Prostate gland (tissue), 2 donors: ENCODE measurements around the gene DNAJC1. TPM values are rescaled to one million over a fixed set of nuclear protein-coding genes. Genes with fewer than 3 reads are reported as not detected.

Source experiments
- DNase-seq: peaks from one replicate; pipeline ENCODE4 v3.0.0-alpha.2; 2019; ENCODE audit warnings: low spot score
- H3K27ac ChIP-seq, 2 donors: fragments of 200-600 bp; sonication (generic); 2 replicates each; pipeline ENCODE4 v1.5.1; 2017 to 2019
- H3K27me3 ChIP-seq: fragments of 200-600 bp; sonication (generic); replicated peaks from 2 replicates; pipeline ENCODE4 v1.5.1; 2019; ENCODE audit not compliant: insufficient read depth
- H3K36me3 ChIP-seq, 2 donors: fragments of 200-600 bp; sonication (generic); 1 replicate in 1 of 2; 2 replicates in 1 of 2; pipeline versions ENCODE4 v1.5.1 to v1.8.1; 2017 to 2019
- H3K4me1 ChIP-seq: fragments of 200-600 bp; sonication (generic); replicated peaks from 2 replicates; pipeline ENCODE4 v1.5.1; 2019
- H3K4me3 ChIP-seq, 2 donors: fragments of 200-600 bp; sonication (generic); 2 replicates each; pipeline ENCODE4 v1.5.1; 2017 to 2019
- H3K9me3 ChIP-seq: fragments of 200-600 bp; sonication (generic); 2 replicates; pipeline ENCODE4 v1.5.1; 2017
- POLR2A ChIP-seq: fragments of 450-650 bp; IDR thresholded peaks from one replicate; pipeline ENCODE4 v1.6.1; 2016; ENCODE audit warnings: antibody characterized with exemption, mild to moderate bottlenecking
- POLR2AphosphoS5 ChIP-seq: sonication (generic); formaldehyde crosslinking; IDR thresholded peaks from one replicate; pipeline ENCODE4 v1.6.1; 2017; ENCODE audit warnings: antibody characterized with exemption
- WGBS: methylation state at CpG from one replicate; pipeline ENCODE4 v1.1.5; 2018; 5-methylcytosine and 5-hydroxymethylcytosine counted together
- intact Hi-C: fragments of 100-400 bp; cut with DNase I; formaldehyde crosslinking; loops from one replicate; pipeline ENCODE4 v1.14.2; 2022
- total RNA-seq, 2 donors: library from RNA; depleted of rRNA; stranded (reverse); fragments of >200 nt; gene quantifications; one replicate each; pipeline ENCODE4 v1.1.0, GENCODE V29; 2016
- TF ChIP-seq, protein P1 (sequence below), 4 experiments: fragments of 200-600 bp in 2 of 4; fragments of 450-650 bp in 2 of 4; sonication (generic) in 2 of 4; IDR thresholded peaks; 1 replicate in 3 of 4; 2 replicates in 1 of 4; pipeline ENCODE4 v1.5.1; 2016 to 2019; ENCODE audit warnings: antibody characterized with exemption in 4 of 4, mild to moderate bottlenecking in 2 of 4, moderate library complexity in 2 of 4

DNAJC1 gene
- total RNA-seq, 2 donors from 2014 or later, result 62.8 to 89.3 TPM

GRCh38 chr10:21742740-21743412 lies 260.7 kb downstream of the DNAJC1 start:
- TF ChIP-seq POLR2AphosphoS5, result no peak
- TF ChIP-seq, protein P1, sequence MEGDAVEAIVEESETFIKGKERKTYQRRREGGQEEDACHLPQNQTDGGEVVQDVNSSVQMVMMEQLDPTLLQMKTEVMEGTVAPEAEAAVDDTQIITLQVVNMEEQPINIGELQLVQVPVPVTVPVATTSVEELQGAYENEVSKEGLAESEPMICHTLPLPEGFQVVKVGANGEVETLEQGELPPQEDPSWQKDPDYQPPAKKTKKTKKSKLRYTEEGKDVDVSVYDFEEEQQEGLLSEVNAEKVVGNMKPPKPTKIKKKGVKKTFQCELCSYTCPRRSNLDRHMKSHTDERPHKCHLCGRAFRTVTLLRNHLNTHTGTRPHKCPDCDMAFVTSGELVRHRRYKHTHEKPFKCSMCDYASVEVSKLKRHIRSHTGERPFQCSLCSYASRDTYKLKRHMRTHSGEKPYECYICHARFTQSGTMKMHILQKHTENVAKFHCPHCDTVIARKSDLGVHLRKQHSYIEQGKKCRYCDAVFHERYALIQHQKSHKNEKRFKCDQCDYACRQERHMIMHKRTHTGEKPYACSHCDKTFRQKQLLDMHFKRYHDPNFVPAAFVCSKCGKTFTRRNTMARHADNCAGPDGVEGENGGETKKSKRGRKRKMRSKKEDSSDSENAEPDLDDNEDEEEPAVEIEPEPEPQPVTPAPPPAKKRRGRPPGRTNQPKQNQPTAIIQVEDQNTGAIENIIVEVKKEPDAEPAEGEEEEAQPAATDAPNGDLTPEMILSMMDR (IDR thresholded peaks at IDR 0.05), result no peak
- TF ChIP-seq POLR2A, result no peak
- DNase-seq, result no peak
- Histone ChIP-seq H3K27me3 (no peaks in the 10 kb centered on the region), H3K4me1 (no peaks in the 10 kb centered on the region), H3K9me3 (no peaks in the 10 kb centered on the region), H3K4me3 (no peak overlapping the region), H3K27ac (no peak overlapping the region), H3K36me3 (peaks cover 0 to 5% of the 10 kb centered on the region in 2 donors)
- intact Hi-C loops, result no loop called here
- WGBS, result 79% methylated on average over 5 of the region's 5 CpGs

- H3K36me3 ChIP-seq, result peaks cover 0 to 5% of the 10 kb centered on the region in 2 donors
- no peak overlapping the region for H3K27ac ChIP-seq
- intact Hi-C loops, result no loop called here
- no peak overlapping the region for H3K4me3 ChIP-seq
- DNase-seq, result no peak
- H3K27me3 ChIP-seq, result no peaks in the 10 kb centered on the region
- H3K9me3 ChIP-seq, result no peaks in the 10 kb centered on the region
- H3K4me1 ChIP-seq, result no peaks in the 10 kb centered on the region
- 77% methylated on average over 4 of the region's 4 CpGs for WGBS
- TF ChIP-seq, protein P1 (IDR thresholded peaks at IDR 0.05), result no peak
- TF ChIP-seq POLR2A, result no peak
- no peak for TF ChIP-seq POLR2AphosphoS5
Observed at GRCh38 chr10:21740989-21741388, 262.5 kb downstream of the DNAJC1 start.

- Histone ChIP-seq H3K27me3 (no peaks in the 10 kb centered on the region), H3K4me3 (no peak overlapping the region), H3K4me1 (no peaks in the 10 kb centered on the region), H3K27ac (no peak overlapping the region), H3K9me3 (no peaks in the 10 kb centered on the region), H3K36me3 (no peaks in the 10 kb centered on the region)
- intact Hi-C loops, result no loop called here
- TF ChIP-seq POLR2A (no peak), POLR2AphosphoS5 (no peak)
- TF ChIP-seq, protein P1 (IDR thresholded peaks at IDR 0.05), result no peak
- 79% methylated on average over 4 of the region's 4 CpGs for WGBS
- no peak for DNase-seq
Observed at GRCh38 chr10:21737106-21737505, 266.4 kb downstream of the DNAJC1 start.

DNA sequence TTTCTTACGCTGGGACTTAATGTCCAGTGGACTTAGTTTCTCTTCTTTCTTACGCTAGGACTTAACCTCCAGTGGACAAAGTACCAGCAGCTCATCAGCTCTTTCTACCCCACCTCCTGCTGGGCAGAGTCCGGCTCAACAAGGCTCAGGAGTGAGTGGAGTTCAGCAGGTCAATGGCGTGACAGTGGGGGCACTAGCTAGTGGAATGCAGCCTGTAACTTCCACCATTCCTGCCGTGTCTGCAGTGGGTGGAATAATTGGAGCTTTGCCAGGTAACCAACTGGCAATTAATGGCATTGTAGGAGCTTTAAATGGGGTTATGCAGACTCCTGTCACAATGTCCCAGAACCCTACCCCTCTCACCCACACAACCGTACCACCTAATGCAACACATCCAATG lies 269.8 kb downstream of the DNAJC1 start:
- Histone ChIP-seq H3K4me1 (no peaks in the 10 kb centered on the region), H3K27me3 (no peaks in the 10 kb centered on the region), H3K27ac (no peak overlapping the region), H3K36me3 (no peaks in the 10 kb centered on the region), H3K9me3 (no peaks in the 10 kb centered on the region), H3K4me3 (no peak overlapping the region)
- intact Hi-C loops, result loop anchor here (2.0 kb wide), 1 partner anchor 239 kb away; no protein-coding TSS in a partner anchor
- TF ChIP-seq, protein P1 (IDR thresholded peaks at IDR 0.05), result no peak
- TF ChIP-seq POLR2AphosphoS5, result no peak
- TF ChIP-seq POLR2A, result no peak
- no peak for DNase-seq
- 79% methylated on average over 6 of the region's 6 CpGs for whole genome bisulfite sequencing

DNA sequence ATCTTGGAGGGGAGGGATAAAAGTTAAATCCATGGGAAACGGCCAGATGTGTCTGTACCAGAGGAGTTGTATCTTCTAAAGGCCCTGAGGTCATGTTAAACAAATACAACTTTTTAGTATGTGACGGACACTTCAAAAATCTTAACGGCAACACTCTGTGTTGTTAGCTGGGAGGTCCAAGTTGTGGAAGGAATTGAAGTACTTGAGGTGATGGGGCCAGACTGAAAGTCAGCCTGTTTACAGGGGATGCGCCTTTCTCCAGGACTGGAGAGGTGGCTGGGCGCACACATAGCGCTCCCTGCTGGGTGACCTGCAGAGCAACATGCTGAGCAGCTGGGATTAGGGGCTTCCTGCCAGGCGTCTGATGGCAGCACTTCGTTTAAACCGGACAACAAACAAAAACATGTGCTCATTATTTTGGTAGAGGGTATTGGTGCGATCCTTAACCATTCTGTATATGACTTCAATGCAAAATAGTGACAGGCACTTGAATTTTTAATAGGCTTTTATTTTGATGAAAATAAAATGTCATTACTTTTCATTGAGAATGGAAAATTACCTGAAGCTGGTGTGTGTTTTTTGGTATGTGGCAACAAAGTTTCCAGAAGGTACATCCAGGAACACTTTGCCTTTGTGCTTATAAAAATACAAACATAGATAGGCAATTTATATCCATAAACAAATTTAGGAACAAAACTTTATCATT lies 271.3 kb downstream of the DNAJC1 start:
- H3K9me3 ChIP-seq, result no peaks in the 10 kb centered on the region
- no peak overlapping the region for H3K4me3 ChIP-seq
- intact Hi-C loops, result loop anchor here (2.0 kb wide), 1 partner anchor 237 kb away; no protein-coding TSS in a partner anchor
- no peaks in the 10 kb centered on the region for H3K27me3 ChIP-seq
- TF ChIP-seq, protein P1 (IDR thresholded peaks at IDR 0.05), result peak; percentile 14 to 73 (median 64)
- TF ChIP-seq POLR2A, result no peak
- TF ChIP-seq POLR2AphosphoS5, result peak; percentile 21
- no peaks in the 10 kb centered on the region for H3K4me1 ChIP-seq
- WGBS, result 31% methylated on average over 10 of the region's 10 CpGs
- H3K27ac ChIP-seq, result no peak overlapping the region
- no peak for DNase-seq
- no peaks in the 10 kb centered on the region for H3K36me3 ChIP-seq
